Thoracic aorta (tissue), 2 donors: Measurements from ENCODE around the gene ELL. TPM values are rescaled to one million over a fixed set of nuclear protein-coding genes. Genes with fewer than 3 reads are reported as not detected.

Experiments
- ATAC-seq: fragments of 150-250 bp; one replicate; pipeline ENCODE4 v1.8.0; 2017; ENCODE audit warnings: low read depth; ENCODE audit not compliant: insufficient number of reproducible peaks, low FRiP score
- DNase-seq: peaks from one replicate; pipeline ENCODE4 v3.0.0-alpha.2; 2020; ENCODE audit warnings: low spot score
- H3K27ac ChIP-seq, 2 donors: fragments of 200-600 bp; sonication (generic); 1 replicate in 1 of 2; 2 replicates in 1 of 2; pipeline ENCODE4 v1.5.1; 2016; ENCODE audit warnings: mild to moderate bottlenecking in 2 of 2, moderate library complexity in 2 of 2
- H3K27me3 ChIP-seq: fragments of 200-600 bp; sonication (generic); replicated peaks from 2 replicates; pipeline ENCODE4 v1.6.0; 2016; ENCODE audit warnings: mild to moderate bottlenecking; ENCODE audit not compliant: insufficient read depth
- H3K36me3 ChIP-seq: fragments of 200-600 bp; sonication (generic); one replicate; pipeline ENCODE4 v1.5.1; 2016
- H3K4me1 ChIP-seq, 2 donors: fragments of 200-600 bp; sonication (generic); 1 replicate in 1 of 2; 2 replicates in 1 of 2; pipeline versions ENCODE4 v1.5.1 to v1.6.0; 2016; ENCODE audit warnings: low read depth in 2 of 2, mild to moderate bottlenecking in 1 of 2; ENCODE audit not compliant: control insufficient read depth in 1 of 2
- H3K4me3 ChIP-seq: fragments of 200-600 bp; sonication (generic); 2 replicates; pipeline ENCODE4 v1.5.1; 2016; ENCODE audit warnings: mild to moderate bottlenecking
- H3K9me3 ChIP-seq: fragments of 200-600 bp; sonication (generic); 2 replicates; pipeline ENCODE4 v1.5.1; 2016
- total RNA-seq, 2 donors: library from RNA; depleted of rRNA; stranded (reverse); fragments of >200 nt; gene quantifications; one replicate each; pipeline versions ENCODE4 v1.1.0 to v1.2.3, GENCODE V29; 2016
- TF ChIP-seq, protein P1 (sequence below): fragments of 200-600 bp; sonication (generic); IDR thresholded peaks from one replicate; pipeline ENCODE4 v1.5.1; 2019; ENCODE audit warnings: antibody characterized with exemption

ELL gene
- total RNA-seq, 2 donors from 2014 or later = 28.3 to 35.0 TPM

DNA sequence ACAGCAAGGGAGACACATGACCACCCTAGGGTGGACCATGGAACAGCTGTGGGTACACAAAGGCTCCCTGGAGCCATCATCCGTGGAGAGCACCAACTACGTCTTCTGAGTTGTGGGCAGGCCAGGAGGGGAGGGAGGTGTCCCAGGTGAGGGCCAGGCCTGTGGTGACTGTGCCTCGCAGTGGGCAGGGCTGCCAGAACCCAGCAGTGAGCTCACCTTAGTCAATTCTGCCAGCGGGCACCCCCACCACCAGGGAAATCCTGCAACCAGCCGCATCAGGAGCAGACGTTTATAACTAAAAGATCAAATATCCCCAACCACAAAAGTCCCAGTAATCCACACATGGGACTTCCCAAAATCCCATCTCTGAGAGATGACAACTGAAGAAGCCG is 19.6 kb downstream of the ELL start:
- peaks cover 86 to 94% of the 10 kb centered on the region in 2 donors for H3K4me1 ChIP-seq
- no peaks in the 10 kb centered on the region for H3K27me3 ChIP-seq

DNA sequence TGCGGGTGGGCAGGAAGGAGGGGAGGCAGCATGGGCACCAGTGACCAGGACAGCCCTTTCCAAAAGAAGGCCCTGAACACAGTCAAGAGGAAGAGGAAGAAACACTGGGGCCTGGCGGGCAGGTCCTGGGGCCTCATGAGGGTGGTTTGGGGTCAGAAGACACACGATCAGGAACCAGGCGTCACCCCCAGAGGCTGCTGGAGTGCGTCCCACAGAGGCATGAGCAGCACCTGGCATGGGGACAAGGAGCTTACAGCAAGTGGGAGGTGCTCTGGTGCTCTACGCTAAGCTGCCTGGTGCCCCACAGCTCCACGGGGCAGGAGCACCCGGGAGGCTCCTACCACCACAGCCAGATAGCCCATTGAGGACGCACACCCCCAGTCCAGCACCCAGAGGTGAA is 20.0 kb downstream of the ELL start:
- ATAC-seq (no peak), DNase-seq (no peak)
- Histone ChIP-seq H3K27ac (peak overlapping the region; percentile 65 to 77), H3K9me3 (no peaks in the 10 kb centered on the region), H3K4me1 (peaks cover 84 to 94% of the 10 kb centered on the region in 2 donors), H3K36me3 (no peaks in the 10 kb centered on the region), H3K4me3 (peak overlapping the region; percentile 10), H3K27me3 (no peaks in the 10 kb centered on the region)
- TF ChIP-seq, protein P1, sequence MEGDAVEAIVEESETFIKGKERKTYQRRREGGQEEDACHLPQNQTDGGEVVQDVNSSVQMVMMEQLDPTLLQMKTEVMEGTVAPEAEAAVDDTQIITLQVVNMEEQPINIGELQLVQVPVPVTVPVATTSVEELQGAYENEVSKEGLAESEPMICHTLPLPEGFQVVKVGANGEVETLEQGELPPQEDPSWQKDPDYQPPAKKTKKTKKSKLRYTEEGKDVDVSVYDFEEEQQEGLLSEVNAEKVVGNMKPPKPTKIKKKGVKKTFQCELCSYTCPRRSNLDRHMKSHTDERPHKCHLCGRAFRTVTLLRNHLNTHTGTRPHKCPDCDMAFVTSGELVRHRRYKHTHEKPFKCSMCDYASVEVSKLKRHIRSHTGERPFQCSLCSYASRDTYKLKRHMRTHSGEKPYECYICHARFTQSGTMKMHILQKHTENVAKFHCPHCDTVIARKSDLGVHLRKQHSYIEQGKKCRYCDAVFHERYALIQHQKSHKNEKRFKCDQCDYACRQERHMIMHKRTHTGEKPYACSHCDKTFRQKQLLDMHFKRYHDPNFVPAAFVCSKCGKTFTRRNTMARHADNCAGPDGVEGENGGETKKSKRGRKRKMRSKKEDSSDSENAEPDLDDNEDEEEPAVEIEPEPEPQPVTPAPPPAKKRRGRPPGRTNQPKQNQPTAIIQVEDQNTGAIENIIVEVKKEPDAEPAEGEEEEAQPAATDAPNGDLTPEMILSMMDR = no peak

More for the DNA sequence above, 19.6 kb downstream of the ELL start:
- no peaks in the 10 kb centered on the region for H3K36me3 ChIP-seq
- peak overlapping the region; percentile 65 to 77 for H3K27ac ChIP-seq
- peak overlapping the region; percentile 10 for H3K4me3 ChIP-seq
- ATAC-seq (no peak), DNase-seq (no peak)
- no peaks in the 10 kb centered on the region for H3K9me3 ChIP-seq
- TF ChIP-seq, protein P1 = no peak

DNA sequence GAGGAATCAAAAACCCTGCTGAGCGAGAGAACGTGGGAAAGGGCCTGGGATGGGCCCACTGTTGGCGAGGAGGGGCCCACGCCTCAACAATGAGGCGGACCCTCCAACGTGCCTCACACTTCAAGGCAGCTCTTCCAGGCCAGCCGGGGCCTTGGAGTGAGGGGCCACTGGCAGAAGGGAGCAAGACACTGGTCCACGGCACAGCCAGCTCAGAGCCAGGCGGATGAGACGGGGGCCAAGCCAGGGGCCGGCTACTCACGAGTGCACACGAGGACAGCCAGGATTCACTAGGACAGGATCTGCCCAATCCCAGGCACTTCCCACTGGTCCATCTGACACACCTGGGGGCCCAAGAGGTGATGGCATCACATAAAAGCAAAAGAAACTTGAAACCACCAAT is 20.5 kb downstream of the ELL start:
- ATAC-seq (no peak), DNase-seq (no peak)
- peak overlapping the region; percentile 1 for H3K4me3 ChIP-seq
- peaks cover 81 to 94% of the 10 kb centered on the region in 2 donors for H3K4me1 ChIP-seq
- TF ChIP-seq, protein P1 = no peak
- no peaks in the 10 kb centered on the region for H3K9me3 ChIP-seq
- H3K27me3 ChIP-seq = no peaks in the 10 kb centered on the region
- H3K27ac ChIP-seq = peak overlapping the region; percentile 65 to 77
- H3K36me3 ChIP-seq = no peaks in the 10 kb centered on the region

DNA sequence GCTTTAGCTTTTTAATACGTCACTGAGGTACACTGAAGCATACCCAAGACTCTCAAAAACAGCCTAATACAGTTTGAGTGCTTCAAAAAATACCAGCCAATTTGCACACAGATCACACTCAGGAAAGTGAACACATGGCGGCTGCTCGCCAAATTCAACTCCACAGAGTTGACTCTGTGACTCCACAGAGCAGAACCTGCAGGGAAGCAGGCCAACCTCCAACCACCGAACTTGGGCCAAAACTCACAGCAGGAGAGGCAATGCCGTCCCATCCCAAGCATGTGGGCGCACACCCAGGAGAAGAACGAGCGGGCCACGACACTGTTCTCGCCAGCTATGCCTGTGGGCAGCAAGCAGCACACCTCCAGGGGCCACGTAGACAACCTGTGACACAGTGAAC is 21.1 kb downstream of the ELL start:
- no peaks in the 10 kb centered on the region for H3K27me3 ChIP-seq
- H3K27ac ChIP-seq = peak overlapping the region; percentile 65 to 77
- no peaks in the 10 kb centered on the region for H3K9me3 ChIP-seq
- H3K4me1 ChIP-seq = peaks cover 76 to 94% of the 10 kb centered on the region in 2 donors
- peak overlapping the region; percentile 1 for H3K4me3 ChIP-seq
- H3K36me3 ChIP-seq = no peaks in the 10 kb centered on the region
- ATAC-seq (peak; percentile 59), DNase-seq (peak; percentile 70)
- TF ChIP-seq, protein P1 = no peak

DNA sequence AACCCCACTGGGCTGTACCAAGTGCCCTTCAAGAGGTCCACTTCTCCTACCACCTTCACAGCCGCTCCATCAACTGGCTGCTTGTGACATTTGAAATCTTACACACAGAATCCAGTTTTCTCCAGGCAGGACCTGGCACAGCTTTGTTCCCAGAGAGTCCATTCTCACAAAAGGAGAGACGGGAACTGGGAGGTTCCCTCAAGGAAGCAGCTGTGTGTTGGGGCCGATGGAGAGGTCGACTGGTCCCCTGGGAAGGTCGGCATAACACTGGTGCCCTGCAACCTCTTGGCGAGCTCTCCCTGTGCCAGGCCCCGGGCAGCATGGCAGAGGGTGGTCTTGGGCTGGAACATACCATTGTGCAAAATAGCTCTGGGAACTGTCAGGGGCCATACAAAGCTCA is 21.5 kb downstream of the ELL start:
- TF ChIP-seq, protein P1 = no peak

More for the DNA sequence above, 21.5 kb downstream of the ELL start:
- Histone ChIP-seq H3K27ac (peak overlapping the region; percentile 65 to 77), H3K27me3 (no peaks in the 10 kb centered on the region), H3K9me3 (no peaks in the 10 kb centered on the region), H3K36me3 (no peaks in the 10 kb centered on the region), H3K4me3 (no peak overlapping the region), H3K4me1 (peaks cover 72 to 94% of the 10 kb centered on the region in 2 donors)
- DNase-seq = no peak
- peak; percentile 21 for ATAC-seq
